ENCODE measurements around the gene SUSD1.

The SUSD1 gene

DNA sequence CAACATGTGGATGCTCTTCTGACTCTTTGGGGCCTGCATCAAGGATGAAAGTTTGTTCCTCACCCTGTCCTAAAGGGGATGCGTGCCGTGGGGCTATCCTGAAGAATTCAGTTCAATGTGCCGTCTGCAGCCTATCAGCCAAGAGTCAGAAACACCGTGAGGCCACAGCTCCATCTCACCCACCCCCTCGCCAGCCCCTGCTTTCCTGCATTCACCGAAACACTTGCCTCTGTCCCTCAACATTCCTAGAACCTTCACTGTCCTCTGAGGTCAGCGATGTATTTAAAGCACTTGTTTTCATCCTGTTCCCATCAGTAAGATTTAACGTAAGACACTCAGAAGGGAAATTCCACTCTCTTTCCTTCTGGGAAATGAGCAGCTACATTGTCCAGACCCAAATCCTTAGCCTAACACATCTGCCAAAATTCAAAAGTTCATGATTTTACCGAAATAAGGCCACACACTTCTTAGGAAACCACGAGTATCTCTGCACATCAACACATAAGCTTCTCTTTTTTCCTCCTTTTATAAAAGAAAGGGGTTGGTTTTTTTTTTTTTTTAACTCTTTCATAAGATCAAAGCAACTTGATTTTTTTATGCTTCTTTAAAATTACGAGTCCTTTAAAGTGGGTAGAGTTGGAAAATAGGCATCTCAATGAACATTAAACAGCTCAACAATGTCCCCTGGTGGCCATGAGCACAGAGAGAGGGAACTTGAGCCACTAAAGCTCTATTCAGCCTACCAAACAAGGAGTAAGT lies 100.7 kb downstream of the SUSD1 start:
- peak; percentile 98 for TF ChIP-seq RAD21 (IDR thresholded peaks at IDR 0.05; ENCODE audit: low read depth)
- TF ChIP-seq, protein P1, sequence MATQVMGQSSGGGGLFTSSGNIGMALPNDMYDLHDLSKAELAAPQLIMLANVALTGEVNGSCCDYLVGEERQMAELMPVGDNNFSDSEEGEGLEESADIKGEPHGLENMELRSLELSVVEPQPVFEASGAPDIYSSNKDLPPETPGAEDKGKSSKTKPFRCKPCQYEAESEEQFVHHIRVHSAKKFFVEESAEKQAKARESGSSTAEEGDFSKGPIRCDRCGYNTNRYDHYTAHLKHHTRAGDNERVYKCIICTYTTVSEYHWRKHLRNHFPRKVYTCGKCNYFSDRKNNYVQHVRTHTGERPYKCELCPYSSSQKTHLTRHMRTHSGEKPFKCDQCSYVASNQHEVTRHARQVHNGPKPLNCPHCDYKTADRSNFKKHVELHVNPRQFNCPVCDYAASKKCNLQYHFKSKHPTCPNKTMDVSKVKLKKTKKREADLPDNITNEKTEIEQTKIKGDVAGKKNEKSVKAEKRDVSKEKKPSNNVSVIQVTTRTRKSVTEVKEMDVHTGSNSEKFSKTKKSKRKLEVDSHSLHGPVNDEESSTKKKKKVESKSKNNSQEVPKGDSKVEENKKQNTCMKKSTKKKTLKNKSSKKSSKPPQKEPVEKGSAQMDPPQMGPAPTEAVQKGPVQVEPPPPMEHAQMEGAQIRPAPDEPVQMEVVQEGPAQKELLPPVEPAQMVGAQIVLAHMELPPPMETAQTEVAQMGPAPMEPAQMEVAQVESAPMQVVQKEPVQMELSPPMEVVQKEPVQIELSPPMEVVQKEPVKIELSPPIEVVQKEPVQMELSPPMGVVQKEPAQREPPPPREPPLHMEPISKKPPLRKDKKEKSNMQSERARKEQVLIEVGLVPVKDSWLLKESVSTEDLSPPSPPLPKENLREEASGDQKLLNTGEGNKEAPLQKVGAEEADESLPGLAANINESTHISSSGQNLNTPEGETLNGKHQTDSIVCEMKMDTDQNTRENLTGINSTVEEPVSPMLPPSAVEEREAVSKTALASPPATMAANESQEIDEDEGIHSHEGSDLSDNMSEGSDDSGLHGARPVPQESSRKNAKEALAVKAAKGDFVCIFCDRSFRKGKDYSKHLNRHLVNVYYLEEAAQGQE (IDR thresholded peaks at IDR 0.05; ENCODE audit: low read depth): no peak

DNA sequence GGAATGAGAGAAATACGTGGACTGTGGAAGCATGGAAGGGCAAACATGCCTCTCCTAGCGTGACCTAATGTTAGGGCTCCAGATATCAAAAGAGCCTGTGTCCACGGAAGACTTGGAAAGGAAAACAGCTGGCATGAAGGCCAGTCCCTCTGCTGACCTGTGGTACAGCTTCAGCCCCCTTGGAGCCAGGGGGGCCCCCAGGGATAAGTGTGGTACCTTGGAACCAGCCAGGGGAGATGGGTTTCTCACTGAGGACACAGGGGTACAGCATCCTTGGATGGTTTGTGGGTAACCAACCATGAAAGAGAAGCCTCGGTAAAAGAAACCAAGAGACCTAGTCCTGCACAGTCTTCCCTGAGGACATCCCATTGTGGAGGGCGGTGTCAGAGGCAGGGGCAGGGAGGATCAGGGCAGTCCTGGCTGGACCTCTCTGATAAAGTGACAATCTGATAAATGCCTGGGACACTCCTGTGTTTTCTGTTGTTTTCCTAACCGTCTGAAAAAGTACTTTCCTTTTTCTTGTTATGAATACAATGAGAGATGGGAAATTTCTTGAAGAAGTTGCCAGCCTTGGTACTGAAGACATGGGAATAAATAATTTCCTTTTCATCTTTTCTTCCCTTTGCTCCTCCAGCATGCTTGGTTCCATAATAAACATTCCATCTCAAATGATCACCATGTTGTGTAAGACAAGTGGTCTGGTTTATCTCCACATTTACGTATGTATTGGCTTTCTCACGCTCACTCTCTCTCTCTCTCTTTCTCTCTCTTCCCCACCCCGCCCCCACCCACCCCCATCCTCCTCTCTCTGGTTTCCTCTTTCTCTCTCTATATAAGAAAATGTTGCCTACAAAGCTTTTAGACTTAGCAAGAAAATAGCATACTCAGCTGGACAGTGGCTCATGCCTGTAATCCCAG lies 102.1 kb downstream of the SUSD1 start:
- TF ChIP-seq FOXM1 (IDR thresholded peaks at IDR 0.05; ENCODE audit: borderline replicate concordance, low read depth) (no peak), YY1 (IDR thresholded peaks at IDR 0.05; ENCODE audit: low read depth) (no peak)

DNA sequence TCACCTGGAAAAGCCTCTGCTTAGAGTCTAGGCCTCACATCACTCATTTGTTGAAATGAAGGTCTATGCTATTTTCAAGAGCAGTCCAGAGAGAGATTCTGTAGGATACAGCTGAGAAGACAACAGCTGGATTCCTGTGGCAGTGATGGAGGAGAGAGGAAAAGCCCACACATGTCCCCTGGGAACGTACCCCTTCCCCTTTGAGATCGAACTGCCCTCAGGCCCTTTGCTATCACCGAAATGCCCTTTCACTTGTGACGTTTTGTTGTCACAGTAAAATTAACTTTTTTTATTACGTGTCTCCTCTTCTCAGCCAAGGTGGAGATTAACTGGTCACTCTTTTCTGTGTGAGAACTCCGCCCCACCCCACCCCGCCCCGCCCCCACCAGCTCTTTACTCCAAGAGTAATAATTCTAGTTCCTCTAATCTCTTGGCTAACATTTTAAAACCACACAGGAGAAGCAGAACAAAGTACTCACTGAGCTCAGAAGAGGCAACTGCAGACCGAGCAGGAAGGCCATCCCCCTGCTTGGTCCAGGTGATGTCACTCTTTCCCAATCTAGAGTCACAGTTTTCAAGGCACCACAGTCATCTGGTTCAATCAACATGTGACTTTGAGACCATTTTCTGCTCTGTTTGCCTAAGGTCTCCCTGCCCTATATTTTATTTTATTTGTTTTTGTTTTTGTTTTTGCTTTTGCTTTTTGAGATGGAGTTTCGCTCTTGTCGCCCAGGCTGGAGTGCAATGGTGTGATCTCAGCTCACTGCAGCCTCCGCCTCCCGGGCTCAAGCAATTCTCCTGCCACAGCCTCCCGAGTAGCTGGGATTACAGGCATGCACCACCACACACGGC lies 105.6 kb downstream of the SUSD1 start:
- TF ChIP-seq, protein P1 (IDR thresholded peaks at IDR 0.05; ENCODE audit: low read depth): no peak
- TF ChIP-seq RAD21 (IDR thresholded peaks at IDR 0.05; ENCODE audit: low read depth) (no peak), CEBPB (IDR thresholded peaks at IDR 0.05) (no peak), EP300 (IDR thresholded peaks at IDR 0.05; ENCODE audit: borderline replicate concordance) (no peak), NFIC (IDR thresholded peaks at IDR 0.05) (no peak), FOXM1 (IDR thresholded peaks at IDR 0.05; ENCODE audit: borderline replicate concordance, low read depth) (no peak), CREB1 (IDR thresholded peaks at IDR 0.05; ENCODE audit: low read depth) (no peak), EGR1 (IDR thresholded peaks at IDR 0.05) (no peak), ZBTB7A (IDR thresholded peaks at IDR 0.05; ENCODE audit: low read depth) (no peak)
- TF ChIP-seq, protein P2, sequence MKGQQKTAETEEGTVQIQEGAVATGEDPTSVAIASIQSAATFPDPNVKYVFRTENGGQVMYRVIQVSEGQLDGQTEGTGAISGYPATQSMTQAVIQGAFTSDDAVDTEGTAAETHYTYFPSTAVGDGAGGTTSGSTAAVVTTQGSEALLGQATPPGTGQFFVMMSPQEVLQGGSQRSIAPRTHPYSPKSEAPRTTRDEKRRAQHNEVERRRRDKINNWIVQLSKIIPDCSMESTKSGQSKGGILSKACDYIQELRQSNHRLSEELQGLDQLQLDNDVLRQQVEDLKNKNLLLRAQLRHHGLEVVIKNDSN (IDR thresholded peaks at IDR 0.05): no peak

DNA sequence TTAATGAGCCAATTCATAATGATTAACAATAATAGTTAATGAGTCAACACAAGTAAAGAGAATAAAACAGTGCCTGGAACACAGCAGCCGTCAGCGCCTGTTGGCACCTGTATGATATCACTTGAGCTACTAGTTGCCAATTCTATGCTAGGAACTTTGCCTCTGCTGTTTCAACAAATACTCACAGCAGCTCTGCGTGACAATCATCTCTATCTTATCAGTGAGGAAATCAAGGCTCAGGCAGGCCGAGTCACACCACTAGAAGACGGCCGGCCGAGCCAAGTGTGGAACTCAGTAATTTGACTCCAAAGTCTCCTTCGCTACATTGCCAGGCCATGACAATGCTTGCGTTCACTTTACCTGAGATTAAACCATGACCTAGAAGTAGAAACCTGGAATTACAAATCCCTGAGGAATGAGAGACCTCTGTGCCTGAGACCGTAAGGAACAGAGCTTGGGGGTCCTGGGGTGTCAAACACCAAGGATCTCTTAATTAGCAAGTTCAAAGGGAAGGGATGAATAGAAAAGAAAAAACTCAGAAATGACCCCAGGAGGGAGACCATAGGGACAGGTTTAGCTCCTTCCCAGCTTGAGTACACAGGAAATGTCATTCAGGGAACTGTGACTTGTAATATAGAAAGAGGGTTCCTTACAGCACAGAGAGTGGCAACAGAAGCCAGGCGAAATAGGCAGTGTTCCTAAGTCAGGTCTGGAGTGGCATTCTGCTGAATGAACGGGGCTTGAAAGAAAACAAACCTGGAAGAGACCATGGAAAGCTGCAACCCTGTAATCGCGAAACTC lies 109.1 kb downstream of the SUSD1 start:
- TF ChIP-seq CEBPB (IDR thresholded peaks at IDR 0.05) (peak; percentile 65), TCF12 (IDR thresholded peaks at IDR 0.05; ENCODE audit: low read depth) (peak; percentile 95), YY1 (IDR thresholded peaks at IDR 0.05; ENCODE audit: low read depth) (0 out of 2 replicates have a peak, but pooled peaks have one; percentile 37), TEAD4 (IDR thresholded peaks at IDR 0.05) (peak; percentile 85), RAD21 (IDR thresholded peaks at IDR 0.05; ENCODE audit: low read depth) (peak; percentile 24), EP300 (IDR thresholded peaks at IDR 0.05; ENCODE audit: borderline replicate concordance) (peak; percentile 95), CREB1 (IDR thresholded peaks at IDR 0.05; ENCODE audit: low read depth) (peak; percentile 23; the same call in 1 of the 2 replicates), TAF1 (IDR thresholded peaks at IDR 0.05; ENCODE audit: low read depth) (peak; percentile 29; the same call in 1 of the 2 replicates), NFIC (IDR thresholded peaks at IDR 0.05) (peak; percentile 93), ZBTB7A (IDR thresholded peaks at IDR 0.05; ENCODE audit: low read depth) (no peak), EGR1 (IDR thresholded peaks at IDR 0.05) (no peak), FOXM1 (IDR thresholded peaks at IDR 0.05; ENCODE audit: borderline replicate concordance, low read depth) (peak; percentile 90)
- TF ChIP-seq, protein P1 (IDR thresholded peaks at IDR 0.05; ENCODE audit: low read depth): no peak
- TF ChIP-seq, protein P2 (IDR thresholded peaks at IDR 0.05): no peak
- TF ChIP-seq, protein P3, sequence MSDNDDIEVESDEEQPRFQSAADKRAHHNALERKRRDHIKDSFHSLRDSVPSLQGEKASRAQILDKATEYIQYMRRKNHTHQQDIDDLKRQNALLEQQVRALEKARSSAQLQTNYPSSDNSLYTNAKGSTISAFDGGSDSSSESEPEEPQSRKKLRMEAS (IDR thresholded peaks at IDR 0.05): peak; percentile 51
